Choroid plexus epithelial cell (primary cell): ENCODE data around the gene EPG5.

Experiments
- DNase-seq: peaks from one replicate; pipeline ENCODE4 v3.0.0-alpha.2; 2010; ENCODE audit warnings: low read depth
- H3K4me3 ChIP-seq: 2 replicates; pipeline ENCODE4 v1.5.1; 2011; ENCODE audit warnings: low read depth, mild to moderate bottlenecking, control low read depth, low read length, moderate library complexity
- CTCF ChIP-seq: conservative IDR thresholded peaks from 2 replicates; pipeline ENCODE4 v1.5.1; 2011; ENCODE audit warnings: low read depth, mild to moderate bottlenecking, control low read depth, inconsistent platforms, low read length, moderate library complexity

Gene EPG5

GRCh38 chr18:45967007-45967706 is at the start of gene EPG5:
TSS of gene EPG5 (minus strand) at chr18:45967329. CDS start at chr18:45967239, 90 bp downstream.
- DNase-seq: peak; percentile 97
- no peak for TF ChIP-seq CTCF
- H3K4me3 ChIP-seq: peak within 1 kb of the TSS; percentile 94

- TF ChIP-seq CTCF: no peak
- peak; percentile 6 for DNase-seq
- no peak overlapping the region for H3K4me3 ChIP-seq
These were observed 46.5 kb upstream of the EPG5 start for GRCh38 chr18:46013484-46014189.

GRCh38 chr18:46010676-46011075 is 43.5 kb upstream of the EPG5 start:
- TF ChIP-seq CTCF: no peak
- H3K4me3 ChIP-seq: no peak overlapping the region
- no peak for DNase-seq

GRCh38 chr18:46010050-46010449 is 42.9 kb upstream of the EPG5 start:
- no peak overlapping the region for H3K4me3 ChIP-seq
- DNase-seq: no peak
- TF ChIP-seq CTCF: no peak

- H3K4me3 ChIP-seq: no peak overlapping the region
- no peak for DNase-seq
- no peak for TF ChIP-seq CTCF
These were observed 42.2 kb upstream of the EPG5 start for GRCh38 chr18:46009125-46009840.

- H3K4me3 ChIP-seq: no peak overlapping the region
- TF ChIP-seq CTCF: no peak
- no peak for DNase-seq
These were observed 41.4 kb upstream of the EPG5 start for GRCh38 chr18:46008531-46008930.
